ENCODE measurements around the gene SH3BP4. TPM values are rescaled to one million over a fixed set of nuclear protein-coding genes. Genes with fewer than 3 reads are reported as not detected.

SH3BP4 gene
- total and polyA plus RNA-seq, 4 donors: 4.1 to 18.4 (median 12.2) TPM

DNA sequence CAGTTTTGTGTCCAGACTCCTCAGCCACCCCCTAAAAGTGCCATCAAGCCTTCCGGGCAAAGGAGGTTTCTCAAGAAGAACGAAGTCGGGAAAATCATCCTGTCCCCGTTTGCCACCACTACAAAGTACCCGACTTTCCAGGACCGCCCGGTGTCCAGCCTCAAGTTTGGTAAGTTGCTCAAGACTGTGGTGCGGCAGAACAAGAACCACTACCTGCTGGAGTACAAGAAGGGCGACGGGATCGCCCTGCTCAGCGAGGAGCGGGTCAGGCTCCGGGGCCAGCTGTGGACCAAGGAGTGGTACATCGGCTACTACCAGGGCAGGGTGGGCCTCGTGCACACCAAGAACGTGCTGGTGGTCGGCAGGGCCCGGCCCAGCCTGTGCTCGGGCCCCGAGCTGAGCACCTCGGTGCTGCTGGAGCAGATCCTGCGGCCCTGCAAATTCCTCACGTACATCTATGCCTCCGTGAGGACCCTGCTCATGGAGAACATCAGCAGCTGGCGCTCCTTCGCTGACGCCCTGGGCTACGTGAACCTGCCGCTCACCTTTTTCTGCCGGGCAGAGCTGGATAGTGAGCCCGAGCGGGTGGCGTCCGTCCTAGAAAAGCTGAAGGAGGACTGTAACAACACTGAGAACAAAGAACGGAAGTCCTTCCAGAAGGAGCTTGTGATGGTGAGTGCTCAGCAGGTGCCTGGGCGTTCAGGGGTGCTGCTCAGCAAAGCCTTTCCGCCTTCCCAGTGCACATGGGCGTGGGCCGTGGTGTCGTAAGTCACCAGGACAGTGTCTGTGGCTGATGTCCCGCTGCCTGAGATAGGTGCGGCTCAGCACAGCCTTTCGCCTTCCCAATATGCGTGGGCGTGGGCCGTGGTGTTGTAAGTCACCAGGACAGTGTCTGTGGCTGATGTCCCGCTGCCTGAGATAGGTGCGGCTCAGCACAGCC lies 91.0 kb downstream of the SH3BP4 start:
- no peak overlapping the region for H3K4me3 ChIP-seq (ENCODE audit: low read depth in 1 of 3, low read length in 3 of 3)
- no peak for DNase-seq (ENCODE audit: low spot score)
- no peak overlapping the region for H3K9ac ChIP-seq (ENCODE audit: low read depth in 1 of 2, low read length in 2 of 2)
- H3K27me3 ChIP-seq (ENCODE audit: control insufficient read depth in 4 of 4, insufficient read depth in 4 of 4, low read length in 3 of 4): no peaks in the 10 kb centered on the region
- H3K36me3 ChIP-seq (ENCODE audit: control insufficient read depth in 4 of 4, insufficient read depth in 3 of 4, low read depth in 1 of 4, low read length in 3 of 4): peaks cover 11 to 28% (median 26%) of the 10 kb centered on the region in 4 donors
- 95% methylated on average over 43 of the region's 49 CpGs for WGBS
- H3K27ac ChIP-seq (ENCODE audit: low read depth in 1 of 2, low read length in 2 of 2): no peak overlapping the region
- H3K9me3 ChIP-seq (ENCODE audit: control insufficient read depth in 4 of 4, low read length in 3 of 4): no peaks in the 10 kb centered on the region
- H3K4me1 ChIP-seq (ENCODE audit: control insufficient read depth in 4 of 4, insufficient read depth in 4 of 4, low read length in 3 of 4): peaks cover 0 to 7% (median under 1%) of the 10 kb centered on the region in 4 donors
- TF ChIP-seq JUND (IDR thresholded peaks at IDR 0.05) (no peak), HNF4G (IDR thresholded peaks at IDR 0.05) (no peak), TAF1 (conservative IDR thresholded peaks at IDR 0.05) (no peak), EGR1 (IDR thresholded peaks at IDR 0.05; ENCODE audit: low read depth in 2 of 2) (no peak), FOXA2 (IDR thresholded peaks at IDR 0.05) (no peak), FOXA1 (IDR thresholded peaks at IDR 0.05) (no peak), YY1 (IDR thresholded peaks at IDR 0.05) (no peak), GABPA (IDR thresholded peaks at IDR 0.05 in 1 of 2, conservative IDR thresholded peaks at IDR 0.05 in 1 of 2) (no peak), RAD21 (IDR thresholded peaks at IDR 0.05) (no peak)
- TF ChIP-seq, protein P1, sequence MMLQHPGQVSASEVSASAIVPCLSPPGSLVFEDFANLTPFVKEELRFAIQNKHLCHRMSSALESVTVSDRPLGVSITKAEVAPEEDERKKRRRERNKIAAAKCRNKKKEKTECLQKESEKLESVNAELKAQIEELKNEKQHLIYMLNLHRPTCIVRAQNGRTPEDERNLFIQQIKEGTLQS (IDR thresholded peaks at IDR 0.05): no peak
- TF ChIP-seq, protein P2, sequence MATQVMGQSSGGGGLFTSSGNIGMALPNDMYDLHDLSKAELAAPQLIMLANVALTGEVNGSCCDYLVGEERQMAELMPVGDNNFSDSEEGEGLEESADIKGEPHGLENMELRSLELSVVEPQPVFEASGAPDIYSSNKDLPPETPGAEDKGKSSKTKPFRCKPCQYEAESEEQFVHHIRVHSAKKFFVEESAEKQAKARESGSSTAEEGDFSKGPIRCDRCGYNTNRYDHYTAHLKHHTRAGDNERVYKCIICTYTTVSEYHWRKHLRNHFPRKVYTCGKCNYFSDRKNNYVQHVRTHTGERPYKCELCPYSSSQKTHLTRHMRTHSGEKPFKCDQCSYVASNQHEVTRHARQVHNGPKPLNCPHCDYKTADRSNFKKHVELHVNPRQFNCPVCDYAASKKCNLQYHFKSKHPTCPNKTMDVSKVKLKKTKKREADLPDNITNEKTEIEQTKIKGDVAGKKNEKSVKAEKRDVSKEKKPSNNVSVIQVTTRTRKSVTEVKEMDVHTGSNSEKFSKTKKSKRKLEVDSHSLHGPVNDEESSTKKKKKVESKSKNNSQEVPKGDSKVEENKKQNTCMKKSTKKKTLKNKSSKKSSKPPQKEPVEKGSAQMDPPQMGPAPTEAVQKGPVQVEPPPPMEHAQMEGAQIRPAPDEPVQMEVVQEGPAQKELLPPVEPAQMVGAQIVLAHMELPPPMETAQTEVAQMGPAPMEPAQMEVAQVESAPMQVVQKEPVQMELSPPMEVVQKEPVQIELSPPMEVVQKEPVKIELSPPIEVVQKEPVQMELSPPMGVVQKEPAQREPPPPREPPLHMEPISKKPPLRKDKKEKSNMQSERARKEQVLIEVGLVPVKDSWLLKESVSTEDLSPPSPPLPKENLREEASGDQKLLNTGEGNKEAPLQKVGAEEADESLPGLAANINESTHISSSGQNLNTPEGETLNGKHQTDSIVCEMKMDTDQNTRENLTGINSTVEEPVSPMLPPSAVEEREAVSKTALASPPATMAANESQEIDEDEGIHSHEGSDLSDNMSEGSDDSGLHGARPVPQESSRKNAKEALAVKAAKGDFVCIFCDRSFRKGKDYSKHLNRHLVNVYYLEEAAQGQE (IDR thresholded peaks at IDR 0.05): no peak

GRCh38 chr2:235043762-235044500 lies 92.1 kb downstream of the SH3BP4 start:
- Histone ChIP-seq H3K27ac (ENCODE audit: low read depth in 1 of 2, low read length in 2 of 2) (no peak overlapping the region), H3K9ac (ENCODE audit: low read depth in 1 of 2, low read length in 2 of 2) (no peak overlapping the region), H3K4me3 (ENCODE audit: low read depth in 1 of 3, low read length in 3 of 3) (no peak overlapping the region), H3K36me3 (ENCODE audit: control insufficient read depth in 4 of 4, insufficient read depth in 3 of 4, low read depth in 1 of 4, low read length in 3 of 4) (peaks cover 11 to 26% (median 24%) of the 10 kb centered on the region in 4 donors), H3K9me3 (ENCODE audit: control insufficient read depth in 4 of 4, low read length in 3 of 4) (no peaks in the 10 kb centered on the region), H3K27me3 (ENCODE audit: control insufficient read depth in 4 of 4, insufficient read depth in 4 of 4, low read length in 3 of 4) (no peaks in the 10 kb centered on the region), H3K4me1 (ENCODE audit: control insufficient read depth in 4 of 4, insufficient read depth in 4 of 4, low read length in 3 of 4) (peaks cover 3 to 18% (median 9%) of the 10 kb centered on the region in 4 donors)
- no peak for DNase-seq (ENCODE audit: low spot score)
- 88% methylated on average over 22 of the region's 22 CpGs for WGBS
- TF ChIP-seq CTCF (IDR thresholded peaks at IDR 0.05; ENCODE audit: low read depth, low read length, missing input control) (no peak), FOXA2 (IDR thresholded peaks at IDR 0.05) (no peak), SP1 (IDR thresholded peaks at IDR 0.05) (no peak), MAX (IDR thresholded peaks at IDR 0.05) (no peak), FOXA1 (IDR thresholded peaks at IDR 0.05) (no peak), NR2F2 (IDR thresholded peaks at IDR 0.05) (no peak), HNF4G (IDR thresholded peaks at IDR 0.05) (no peak), TAF1 (conservative IDR thresholded peaks at IDR 0.05) (no peak), GABPA (IDR thresholded peaks at IDR 0.05 in 1 of 2, conservative IDR thresholded peaks at IDR 0.05 in 1 of 2) (no peak), HNF4A (conservative IDR thresholded peaks at IDR 0.05) (no peak), RAD21 (IDR thresholded peaks at IDR 0.05) (no peak)
- TF ChIP-seq, protein P2 (IDR thresholded peaks at IDR 0.05): no peak
- TF ChIP-seq, protein P3, sequence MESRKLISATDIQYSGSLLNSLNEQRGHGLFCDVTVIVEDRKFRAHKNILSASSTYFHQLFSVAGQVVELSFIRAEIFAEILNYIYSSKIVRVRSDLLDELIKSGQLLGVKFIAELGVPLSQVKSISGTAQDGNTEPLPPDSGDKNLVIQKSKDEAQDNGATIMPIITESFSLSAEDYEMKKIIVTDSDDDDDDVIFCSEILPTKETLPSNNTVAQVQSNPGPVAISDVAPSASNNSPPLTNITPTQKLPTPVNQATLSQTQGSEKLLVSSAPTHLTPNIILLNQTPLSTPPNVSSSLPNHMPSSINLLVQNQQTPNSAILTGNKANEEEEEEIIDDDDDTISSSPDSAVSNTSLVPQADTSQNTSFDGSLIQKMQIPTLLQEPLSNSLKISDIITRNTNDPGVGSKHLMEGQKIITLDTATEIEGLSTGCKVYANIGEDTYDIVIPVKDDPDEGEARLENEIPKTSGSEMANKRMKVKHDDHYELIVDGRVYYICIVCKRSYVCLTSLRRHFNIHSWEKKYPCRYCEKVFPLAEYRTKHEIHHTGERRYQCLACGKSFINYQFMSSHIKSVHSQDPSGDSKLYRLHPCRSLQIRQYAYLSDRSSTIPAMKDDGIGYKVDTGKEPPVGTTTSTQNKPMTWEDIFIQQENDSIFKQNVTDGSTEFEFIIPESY (IDR thresholded peaks at IDR 0.05): no peak
- TF ChIP-seq, protein P1 (IDR thresholded peaks at IDR 0.05): no peak
